ENCODE results near the gene CCDC8. TPM values are rescaled to one million over a fixed set of nuclear protein-coding genes. Genes with fewer than 3 reads are reported as not detected.
"Not testable (repeated sequence)": the region's sequence is repeated elsewhere in the genome, so short reads cannot be mapped to it uniquely, and the experiment has no call there.

CCDC8 gene
- total RNA-seq, 2 experiments from 2014 or later, result not detected

- Mint-ChIP-seq H3K27ac (no peak overlapping the region), H3K36me3 (ENCODE audit: low read depth) (no peaks in the 10 kb centered on the region), H3K9me3 (peaks cover 8% of the 10 kb centered on the region), H3K27me3 (ENCODE audit: low read depth) (no peaks in the 10 kb centered on the region), H3K4me1 (ENCODE audit: low read depth) (peaks cover 3% of the 10 kb centered on the region), H3K4me3 (no peak overlapping the region)
- CTCF ChIA-PET, result no interaction called here
- DNase-seq, result no peak
- intact Hi-C loops (cut with micrococcal nuclease), result no loop called here
Measured at GRCh38 chr19:46447006-46447405, 33.6 kb upstream of the CCDC8 start.

- Mint-ChIP-seq H3K9me3 (peaks cover 8% of the 10 kb centered on the region), H3K36me3 (ENCODE audit: low read depth) (no peaks in the 10 kb centered on the region), H3K4me1 (ENCODE audit: low read depth) (peaks cover 3% of the 10 kb centered on the region), H3K4me3 (no peak overlapping the region), H3K27ac (no peak overlapping the region), H3K27me3 (ENCODE audit: low read depth) (no peaks in the 10 kb centered on the region)
- DNase-seq, result no peak
- intact Hi-C loops (cut with micrococcal nuclease), result no loop called here
- CTCF ChIA-PET, result no interaction called here
Measured at GRCh38 chr19:46446021-46446420, 32.7 kb upstream of the CCDC8 start.

DNA sequence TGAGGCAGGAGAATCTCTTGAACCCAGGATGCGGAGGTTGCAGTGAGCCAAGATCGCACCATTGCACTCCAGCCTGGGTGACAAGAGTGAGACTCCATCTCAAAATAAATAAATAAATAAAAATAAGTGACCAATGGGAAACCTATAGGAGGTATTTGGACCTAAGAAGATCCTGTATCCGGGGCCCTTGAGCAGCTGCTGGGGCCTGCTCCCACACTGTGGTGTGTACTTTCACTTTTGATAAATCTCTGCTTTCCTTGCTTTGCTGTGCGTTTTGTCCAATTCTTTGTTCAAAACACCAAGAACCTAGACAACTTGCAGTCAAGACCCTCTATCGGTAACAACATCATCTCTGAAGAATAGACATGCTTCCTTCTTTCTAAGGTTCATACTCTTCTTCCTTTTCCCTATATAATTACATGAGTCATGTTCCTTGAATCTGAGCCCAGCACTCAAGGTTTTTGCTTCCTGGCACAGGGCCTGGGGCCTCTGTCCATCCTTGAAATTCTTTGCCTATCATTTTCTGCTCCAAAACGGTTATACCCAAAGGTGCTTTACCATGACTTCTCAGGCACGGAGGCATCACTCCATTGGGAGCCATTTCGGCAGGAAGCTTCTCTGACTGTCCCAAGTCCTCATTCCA lies 29.6 kb upstream of the CCDC8 start:
- DNase-seq, result no peak
- no peaks in the 10 kb centered on the region for H3K27me3 Mint-ChIP-seq (ENCODE audit: low read depth)
- H3K4me1 Mint-ChIP-seq (ENCODE audit: low read depth), result peaks cover 3% of the 10 kb centered on the region
- no peak overlapping the region for H3K4me3 Mint-ChIP-seq
- H3K27ac Mint-ChIP-seq, result no peak overlapping the region
- CTCF ChIA-PET, result no interaction called here
- intact Hi-C loops (cut with micrococcal nuclease), result no loop called here
- H3K36me3 Mint-ChIP-seq (ENCODE audit: low read depth), result no peaks in the 10 kb centered on the region
- H3K9me3 Mint-ChIP-seq, result no peaks in the 10 kb centered on the region

DNA sequence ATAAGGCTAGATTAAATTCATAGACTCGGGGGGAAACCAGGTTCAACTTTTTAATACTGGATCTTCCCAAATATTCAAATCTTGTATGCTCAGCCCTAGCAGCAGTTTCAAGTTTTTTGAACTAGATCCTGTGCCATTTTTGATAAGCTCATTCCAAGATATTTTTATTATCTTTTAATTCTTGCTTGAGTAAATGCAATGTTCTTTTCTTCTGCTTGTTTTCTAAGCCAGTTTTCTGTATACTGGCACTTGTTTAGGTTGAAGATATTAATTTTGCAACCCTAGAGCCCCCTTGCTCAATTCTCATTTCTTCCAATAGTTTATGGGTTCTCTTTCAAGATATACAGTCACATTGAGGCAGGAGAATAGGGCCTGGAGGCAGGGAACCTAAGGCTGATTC lies 28.5 kb upstream of the CCDC8 start:
- CTCF ChIA-PET, result no interaction called here
- DNase-seq, result no peak
- no peaks in the 10 kb centered on the region for H3K9me3 Mint-ChIP-seq
- intact Hi-C loops (cut with micrococcal nuclease), result no loop called here
- peaks cover 3% of the 10 kb centered on the region for H3K4me1 Mint-ChIP-seq (ENCODE audit: low read depth)
- H3K36me3 Mint-ChIP-seq (ENCODE audit: low read depth), result no peaks in the 10 kb centered on the region
- no peak overlapping the region for H3K4me3 Mint-ChIP-seq
- H3K27me3 Mint-ChIP-seq (ENCODE audit: low read depth), result no peaks in the 10 kb centered on the region
- no peak overlapping the region for H3K27ac Mint-ChIP-seq

DNA sequence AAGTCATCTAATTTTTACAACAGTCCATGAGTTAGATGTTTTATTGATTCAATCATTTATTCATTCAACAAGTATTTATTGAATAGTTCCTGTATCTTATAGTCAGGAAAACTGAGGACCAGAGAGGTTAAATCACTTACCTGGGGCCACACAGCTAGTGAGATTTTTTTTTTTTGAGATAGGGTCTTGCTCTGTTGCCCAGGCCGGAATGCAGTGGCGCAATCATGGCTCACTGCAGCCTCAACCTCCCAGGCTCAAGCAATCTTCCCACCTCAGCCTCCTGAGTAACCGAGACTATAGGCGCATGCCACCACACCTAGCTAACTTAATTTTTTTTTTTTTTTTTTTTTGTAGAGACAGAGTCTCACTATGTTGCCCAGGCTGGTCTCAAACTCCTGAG lies 22.3 kb upstream of the CCDC8 start:
- peaks cover 26% of the 10 kb centered on the region for H3K27me3 Mint-ChIP-seq (ENCODE audit: low read depth)
- CTCF ChIA-PET; H3K9me3 Mint-ChIP-seq; intact Hi-C loops (cut with micrococcal nuclease); H3K36me3 Mint-ChIP-seq (ENCODE audit: low read depth); H3K4me3 Mint-ChIP-seq; DNase-seq; H3K4me1 Mint-ChIP-seq (ENCODE audit: low read depth); H3K27ac Mint-ChIP-seq: not testable (repeated sequence)

GRCh38 chr19:46435009-46435408 lies 21.6 kb upstream of the CCDC8 start:
- Mint-ChIP-seq H3K27me3 (ENCODE audit: low read depth) (peaks cover 32% of the 10 kb centered on the region), H3K27ac (no peak overlapping the region)

DNA sequence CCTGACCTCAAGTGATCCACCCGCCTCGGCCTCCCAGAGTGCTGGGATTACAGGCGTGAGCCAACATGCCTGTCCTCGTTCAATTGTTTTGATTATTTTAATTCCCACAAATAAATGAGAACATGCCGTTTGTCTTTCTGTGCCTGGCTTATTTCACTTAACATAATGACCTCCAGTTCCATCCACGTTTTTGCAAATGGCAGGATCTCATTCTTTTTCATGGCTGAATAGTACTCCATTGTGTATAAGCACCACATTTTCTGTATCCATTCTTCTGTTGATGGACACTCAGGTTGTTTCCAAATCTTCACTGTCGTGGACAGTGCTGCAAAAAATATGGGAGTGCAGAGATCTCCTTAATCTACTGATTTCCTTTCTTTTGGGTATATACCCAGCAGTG lies 20.1 kb upstream of the CCDC8 start:
- H3K36me3 Mint-ChIP-seq (ENCODE audit: low read depth); DNase-seq; H3K9me3 Mint-ChIP-seq; H3K4me3 Mint-ChIP-seq; H3K4me1 Mint-ChIP-seq (ENCODE audit: low read depth); H3K27ac Mint-ChIP-seq; intact Hi-C loops (cut with micrococcal nuclease): not testable (repeated sequence)
- H3K27me3 Mint-ChIP-seq (ENCODE audit: low read depth), result peaks cover 46% of the 10 kb centered on the region
- CTCF ChIA-PET, result interaction anchor here (0.6 to 1.1 kb wide), 3 partner anchors 40 to 44 kb away, joined by 3 read pairs; no protein-coding TSS in a partner anchor

More at GRCh38 chr19:46435009-46435408, 21.6 kb upstream of the CCDC8 start:
- DNase-seq, result no peak
- intact Hi-C loops (cut with micrococcal nuclease), result no loop called here
- H3K36me3 Mint-ChIP-seq (ENCODE audit: low read depth), result no peaks in the 10 kb centered on the region
- H3K4me1 Mint-ChIP-seq (ENCODE audit: low read depth), result no peaks in the 10 kb centered on the region
- no peaks in the 10 kb centered on the region for H3K9me3 Mint-ChIP-seq
- CTCF ChIA-PET, result no interaction called here
- H3K4me3 Mint-ChIP-seq, result no peak overlapping the region

DNA sequence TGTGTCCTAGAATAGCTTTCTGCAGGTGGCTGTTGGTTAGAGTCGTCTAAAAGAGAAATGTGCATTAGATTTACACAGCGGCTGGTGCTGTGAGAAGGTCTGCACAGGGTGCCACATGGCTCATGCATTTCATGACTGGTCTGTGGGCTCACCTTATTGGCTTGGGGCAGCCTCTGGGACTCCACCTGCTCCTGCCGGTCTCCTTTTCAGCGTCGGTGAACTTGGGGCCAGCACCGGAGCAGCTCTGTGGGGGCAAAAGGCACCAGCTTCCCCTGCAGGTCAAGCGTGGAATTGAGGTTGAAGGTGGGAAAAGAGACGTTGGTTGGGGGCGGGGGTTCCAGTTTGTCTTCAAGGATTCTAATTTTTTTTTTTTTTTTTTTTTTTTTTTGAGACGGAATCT lies 18.5 kb upstream of the CCDC8 start:
- intact Hi-C loops (cut with micrococcal nuclease), result no loop called here
- H3K36me3 Mint-ChIP-seq (ENCODE audit: low read depth), result peaks cover 2% of the 10 kb centered on the region
- no peaks in the 10 kb centered on the region for H3K9me3 Mint-ChIP-seq
- no peak for DNase-seq
- no peak overlapping the region for H3K4me3 Mint-ChIP-seq
- CTCF ChIA-PET, result interaction anchor here (0.6 kb wide), 2 partner anchors 13 to 51 kb away, joined by 3 to 4 read pairs; no protein-coding TSS in a partner anchor
- H3K27me3 Mint-ChIP-seq (ENCODE audit: low read depth), result peaks cover 62% of the 10 kb centered on the region
- peaks cover 19% of the 10 kb centered on the region for H3K4me1 Mint-ChIP-seq (ENCODE audit: low read depth)
- H3K27ac Mint-ChIP-seq, result no peak overlapping the region

GRCh38 chr19:46429999-46430398 lies 16.6 kb upstream of the CCDC8 start:
- Mint-ChIP-seq H3K4me1 (ENCODE audit: low read depth) (peaks cover 29% of the 10 kb centered on the region), H3K36me3 (ENCODE audit: low read depth) (peaks cover 2% of the 10 kb centered on the region), H3K27me3 (ENCODE audit: low read depth) (peaks cover 72% of the 10 kb centered on the region), H3K4me3 (no peak overlapping the region), H3K27ac (no peak overlapping the region), H3K9me3 (no peaks in the 10 kb centered on the region)
- CTCF ChIA-PET, result no interaction called here
- no peak for DNase-seq
- intact Hi-C loops (cut with micrococcal nuclease), result no loop called here

- intact Hi-C loops (cut with micrococcal nuclease), result no loop called here
- Mint-ChIP-seq H3K4me1 (ENCODE audit: low read depth) (peaks cover 29% of the 10 kb centered on the region), H3K36me3 (ENCODE audit: low read depth) (peaks cover 2% of the 10 kb centered on the region), H3K4me3 (peak within 1 kb of the TSS; percentile 59), H3K9me3 (no peaks in the 10 kb centered on the region), H3K27ac (no peak within 1 kb of the TSS), H3K27me3 (ENCODE audit: low read depth) (peaks cover 69% of the 10 kb centered on the region)
- peak; percentile 63 for DNase-seq
- CTCF ChIA-PET, result interaction anchor here (0.6 kb wide), 1 partner anchor 53 kb away, joined by 5 read pairs; no protein-coding TSS in a partner anchor
Measured at GRCh38 chr19:46428239-46429135, 15.1 kb upstream of the CCDC8 start, which contains the start of gene PNMA8C. Gene PNMA8C (minus strand): TSS chr19:46428936. CDS start chr19:46428359, 577 bp downstream.

- intact Hi-C loops (cut with micrococcal nuclease), result no loop called here
- no peak for DNase-seq
- Mint-ChIP-seq H3K9me3 (no peaks in the 10 kb centered on the region), H3K4me1 (ENCODE audit: low read depth) (peaks cover 29% of the 10 kb centered on the region), H3K27ac (no peak overlapping the region), H3K27me3 (ENCODE audit: low read depth) (peaks cover 74% of the 10 kb centered on the region), H3K4me3 (peak overlapping the region; percentile 65), H3K36me3 (ENCODE audit: low read depth) (peaks cover 2% of the 10 kb centered on the region)
- CTCF ChIA-PET, result interaction anchor here (0.6 kb wide), 1 partner anchor 54 kb away, joined by 5 read pairs; no protein-coding TSS in a partner anchor
Measured at GRCh38 chr19:46427518-46428045, 14.2 kb upstream of the CCDC8 start.

DNA sequence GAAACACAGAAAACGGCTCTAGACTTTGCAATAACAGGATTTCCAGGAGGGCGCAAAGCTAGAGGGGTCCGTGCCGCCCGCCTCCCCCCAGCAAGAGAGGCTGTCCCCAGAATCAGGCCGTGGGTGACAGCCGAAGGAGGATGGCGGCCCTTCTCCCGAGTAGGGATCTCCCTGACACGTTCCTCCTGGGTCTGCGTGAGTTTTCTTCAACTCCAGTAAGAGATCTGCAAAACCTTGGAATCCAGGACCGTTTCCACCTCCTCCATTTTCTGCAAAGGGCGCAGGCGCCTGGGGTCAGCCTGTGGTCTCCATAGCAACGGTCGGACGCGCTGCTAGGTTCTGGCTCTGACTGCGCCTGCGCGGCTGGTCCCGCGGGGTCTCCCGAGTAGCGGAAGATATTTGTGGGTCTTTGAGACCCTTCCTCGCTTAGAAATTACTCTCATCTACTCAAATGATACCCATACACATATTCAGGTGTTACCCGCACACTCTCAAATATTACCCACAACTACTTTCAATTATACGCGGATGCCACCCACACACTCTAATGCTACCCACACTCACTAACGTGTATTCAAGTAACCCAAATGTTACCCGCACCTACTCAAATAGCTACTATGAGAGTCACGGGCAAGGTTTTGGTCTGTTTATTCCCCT lies 13.3 kb upstream of the CCDC8 start:
- H3K27ac Mint-ChIP-seq, result no peak overlapping the region
- H3K4me1 Mint-ChIP-seq (ENCODE audit: low read depth), result peaks cover 29% of the 10 kb centered on the region
- CTCF ChIA-PET, result interaction anchor here (0.5 kb wide), 1 partner anchor 163 kb away, joined by 3 read pairs; no protein-coding TSS in a partner anchor
- peak overlapping the region; percentile 65 for H3K4me3 Mint-ChIP-seq
- peaks cover 73% of the 10 kb centered on the region for H3K27me3 Mint-ChIP-seq (ENCODE audit: low read depth)
- H3K36me3 Mint-ChIP-seq (ENCODE audit: low read depth), result peaks cover 2% of the 10 kb centered on the region
- intact Hi-C loops (cut with micrococcal nuclease), result no loop called here
- peak; percentile 55 for DNase-seq
- no peaks in the 10 kb centered on the region for H3K9me3 Mint-ChIP-seq
